GM18526 (cell line): ENCODE measurements around the gene CASP2.

Source experiments
- POLR2A ChIP-seq: IDR thresholded peaks from 3 replicates; pipeline ENCODE4 v1.6.1; 2011; ENCODE audit not compliant: insufficient read length; ENCODE audit errors: extremely low read depth

Gene CASP2

DNA sequence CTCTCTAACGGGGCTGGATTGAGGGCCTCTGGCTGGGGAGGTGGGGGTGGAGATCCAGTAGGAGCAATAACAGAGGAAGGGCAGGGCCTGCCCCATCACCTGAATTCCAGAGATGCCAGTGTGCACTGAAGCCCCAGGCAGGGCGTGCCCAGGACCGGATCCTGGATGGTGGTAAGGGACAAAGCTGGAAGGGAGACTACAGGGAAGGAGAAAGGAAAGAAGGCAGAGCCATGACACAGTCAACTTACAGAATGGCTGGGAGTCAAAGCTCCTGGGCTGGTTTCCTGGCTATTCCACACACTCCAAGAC is 2.7 kb upstream of the CASP2 start:
- TF ChIP-seq POLR2A = no peak

DNA sequence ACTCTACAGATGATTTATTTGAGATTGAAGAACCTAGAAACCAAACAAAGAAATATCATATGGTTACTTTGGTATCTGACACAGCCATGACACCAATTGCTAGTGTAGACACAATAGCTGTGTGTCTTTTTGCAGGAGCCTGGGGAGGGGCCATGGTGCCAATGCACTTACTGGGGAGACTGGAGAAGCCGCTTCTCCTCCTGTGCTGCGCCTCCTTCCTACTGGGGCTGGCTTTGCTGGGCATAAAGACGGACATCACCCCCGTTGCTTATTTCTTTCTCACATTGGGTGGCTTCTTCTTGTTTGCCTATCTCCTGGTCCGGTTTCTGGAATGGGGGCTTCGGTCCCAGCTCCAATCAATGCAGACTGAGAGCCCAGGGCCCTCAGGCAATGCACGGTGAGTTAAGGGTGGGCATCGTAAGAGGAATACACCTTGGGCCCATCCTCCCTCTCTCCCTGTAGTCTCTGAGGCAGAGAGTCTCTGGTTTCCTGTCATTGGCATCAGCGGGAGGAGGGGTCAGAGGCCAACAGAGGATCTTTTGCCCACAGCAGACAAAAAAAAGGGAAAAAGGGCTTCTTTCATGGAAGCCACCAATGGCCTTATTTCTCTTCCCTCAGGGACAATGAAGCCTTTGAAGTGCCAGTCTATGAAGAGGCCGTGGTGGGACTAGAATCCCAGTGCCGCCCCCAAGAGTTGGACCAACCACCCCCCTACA is 2.2 kb upstream of the CASP2 start:
- no peak for TF ChIP-seq POLR2A

DNA sequence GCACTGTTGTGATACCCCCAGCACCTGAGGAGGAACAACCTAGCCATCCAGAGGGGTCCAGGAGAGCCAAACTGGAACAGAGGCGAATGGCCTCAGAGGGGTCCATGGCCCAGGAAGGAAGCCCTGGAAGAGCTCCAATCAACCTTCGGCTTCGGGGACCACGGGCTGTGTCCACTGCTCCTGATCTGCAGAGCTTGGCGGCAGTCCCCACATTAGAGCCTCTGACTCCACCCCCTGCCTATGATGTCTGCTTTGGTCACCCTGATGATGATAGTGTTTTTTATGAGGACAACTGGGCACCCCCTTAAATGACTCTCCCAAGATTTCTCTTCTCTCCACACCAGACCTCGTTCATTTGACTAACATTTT is 1.6 kb upstream of the CASP2 start:
- TF ChIP-seq POLR2A = no peak

DNA sequence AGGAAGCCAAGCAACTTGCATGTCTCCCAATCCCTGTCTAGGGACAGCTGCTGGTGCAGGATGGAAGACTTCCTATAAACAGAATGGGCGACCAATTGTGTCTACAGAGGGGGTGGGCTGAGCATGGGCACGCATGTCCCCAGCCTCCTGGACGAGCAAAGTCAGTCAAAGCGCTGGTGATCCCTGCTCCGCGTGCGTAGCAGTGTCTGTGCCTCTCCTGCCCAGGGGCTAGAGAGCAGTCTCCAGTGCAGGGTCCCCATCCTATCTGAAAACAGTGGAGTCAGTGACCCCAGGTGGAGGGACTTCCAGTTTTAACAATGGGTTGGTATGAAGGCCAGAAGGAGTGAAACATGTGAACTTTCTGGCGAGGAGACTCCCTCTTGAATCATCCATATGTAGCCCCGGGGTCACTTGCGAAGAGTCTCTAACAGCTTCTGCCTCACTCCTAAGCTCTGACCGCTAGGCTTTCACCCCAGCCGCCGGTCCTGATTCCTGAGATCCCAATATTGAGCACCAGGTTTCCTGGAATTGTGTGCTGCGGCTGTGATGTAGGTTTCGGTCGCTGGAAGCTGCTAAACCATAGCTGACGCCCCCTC is 714 bp upstream of the CASP2 start:
- no peak for TF ChIP-seq POLR2A

DNA sequence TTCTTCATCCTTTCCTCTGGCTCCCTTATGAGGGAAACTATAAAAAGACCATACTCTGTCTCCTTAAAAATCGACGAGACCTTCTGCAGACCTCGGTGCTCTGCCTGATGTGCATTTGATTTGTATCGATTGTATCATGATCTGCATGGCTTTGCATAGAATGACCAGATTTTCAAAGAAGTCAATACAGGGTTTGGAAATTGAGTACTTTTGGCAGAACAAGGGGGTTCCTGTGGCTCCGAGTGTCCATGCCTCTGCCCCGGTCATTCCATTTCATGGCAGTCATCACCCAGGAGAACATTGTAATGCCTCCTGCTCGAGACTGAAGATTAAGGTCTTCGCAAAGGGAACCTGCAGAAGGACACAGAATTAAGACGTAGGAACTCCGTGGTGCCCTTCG is 685 bp downstream of the CASP2 start:
- TF ChIP-seq POLR2A = no peak

DNA sequence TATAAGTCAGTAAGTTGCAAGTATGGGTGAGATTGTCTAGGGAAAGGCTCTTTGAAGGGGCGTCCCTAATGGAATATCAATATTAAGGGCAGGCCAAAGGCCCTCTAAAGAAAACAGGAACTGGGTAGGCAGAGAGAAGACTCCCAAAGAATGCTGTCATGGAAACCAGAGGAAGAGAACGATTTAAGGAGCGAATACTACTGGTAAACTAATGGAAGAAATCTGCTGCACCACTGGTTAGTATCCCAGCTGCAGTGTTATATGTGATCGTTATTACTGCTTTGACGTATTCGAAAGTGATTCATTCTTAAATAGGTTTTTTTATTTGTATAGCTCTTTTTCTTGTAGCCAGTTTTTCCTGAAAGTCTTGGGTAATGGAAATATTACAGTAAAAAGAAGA is 1.3 kb downstream of the CASP2 start:
- no peak for TF ChIP-seq POLR2A

DNA sequence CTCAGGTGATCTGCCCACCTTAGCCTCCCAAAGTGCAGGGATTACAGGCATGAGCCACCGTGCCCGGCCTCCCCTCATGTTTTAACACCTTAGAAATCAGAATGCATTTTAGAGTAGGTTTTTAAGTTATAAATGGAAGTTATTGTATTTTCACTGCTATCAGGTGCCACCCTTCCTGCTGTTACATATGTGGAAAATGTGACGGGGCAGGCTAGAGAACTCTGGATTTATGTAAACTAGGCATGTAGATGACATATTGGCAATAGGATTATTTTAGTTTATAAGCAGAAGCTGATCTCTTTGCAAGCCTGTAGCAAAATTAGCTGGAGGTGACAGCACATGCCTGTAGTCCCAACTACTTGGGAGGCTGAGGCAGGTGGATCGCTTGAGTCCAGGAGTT is 2.1 kb downstream of the CASP2 start:
- TF ChIP-seq POLR2A = no peak

DNA sequence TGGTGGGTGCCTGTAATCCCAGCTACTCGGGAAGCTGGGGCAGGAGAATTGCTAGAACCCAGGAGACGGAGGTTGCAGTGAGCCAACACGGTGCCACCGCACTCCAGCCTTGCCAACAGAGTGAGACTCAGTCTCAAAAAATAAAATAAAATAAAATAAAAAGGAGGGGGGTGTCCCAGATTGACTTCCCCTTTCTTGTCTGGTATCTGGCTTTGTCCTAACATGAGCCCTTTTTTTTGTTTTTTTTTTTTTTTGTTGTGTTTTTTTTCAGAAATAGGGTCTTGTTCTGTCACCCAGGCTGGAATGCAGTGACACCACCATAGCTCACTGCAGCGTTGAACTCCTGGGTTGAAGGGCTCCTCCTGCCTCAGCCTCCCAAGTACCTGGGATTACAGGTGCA is 4.7 kb downstream of the CASP2 start:
- no peak for TF ChIP-seq POLR2A

DNA sequence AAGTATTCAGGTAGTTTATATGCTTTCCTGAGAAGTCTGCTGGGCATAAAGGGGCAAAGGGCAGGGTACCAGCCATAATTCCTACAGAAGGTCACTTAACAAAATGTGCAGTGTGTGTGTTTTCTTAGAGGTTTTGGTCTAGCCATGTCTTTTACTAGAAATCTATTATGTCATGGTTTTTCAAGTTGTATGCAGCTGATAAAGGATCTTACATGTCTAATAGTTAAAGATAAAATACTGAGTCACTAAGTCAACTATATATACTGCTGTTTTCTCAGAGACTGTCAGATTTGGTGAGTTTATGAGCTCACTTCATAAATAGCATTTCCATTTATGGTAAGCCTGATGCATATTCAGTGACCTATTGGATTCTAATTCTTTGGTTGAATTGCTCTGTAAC is 7.7 kb downstream of the CASP2 start:
- TF ChIP-seq POLR2A = no peak

DNA sequence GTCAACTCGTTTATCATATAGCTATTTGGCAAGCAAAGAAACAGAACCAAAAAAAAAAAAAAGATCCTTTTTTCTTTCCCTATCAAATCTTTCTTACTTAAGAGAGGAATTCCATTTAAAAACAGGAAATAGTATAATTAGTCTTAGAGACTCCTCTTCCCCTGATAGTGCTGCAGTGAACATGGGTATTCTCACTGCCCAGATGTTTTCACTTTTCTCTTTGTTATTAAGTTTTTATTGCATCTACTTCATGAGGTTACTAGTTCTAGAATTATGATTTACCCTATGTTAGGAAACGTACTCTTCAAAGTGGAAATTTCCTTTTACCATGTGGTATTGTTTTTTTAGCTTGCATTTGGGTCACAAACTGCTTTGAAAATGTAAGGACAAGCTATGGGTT is 8.5 kb downstream of the CASP2 start:
- TF ChIP-seq POLR2A = no peak

DNA sequence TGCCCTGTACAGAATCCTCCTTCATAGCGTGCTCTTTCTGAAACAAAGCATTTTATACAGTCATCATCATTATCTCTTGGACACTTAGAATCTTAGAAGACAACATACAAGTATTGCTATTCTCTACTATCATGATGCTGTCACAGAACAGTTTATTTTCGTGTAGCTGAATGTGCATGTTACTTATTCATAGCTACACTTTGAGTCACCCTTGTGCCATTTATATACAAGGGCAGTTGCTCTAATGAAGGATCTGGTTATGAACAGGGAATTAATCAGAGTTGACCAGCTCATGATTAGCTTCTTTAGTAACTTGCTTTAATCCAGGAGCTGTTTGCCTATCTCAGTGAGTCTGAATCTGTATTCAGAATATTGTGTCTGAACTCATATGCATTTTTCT is 11.2 kb downstream of the CASP2 start:
- no peak for TF ChIP-seq POLR2A

DNA sequence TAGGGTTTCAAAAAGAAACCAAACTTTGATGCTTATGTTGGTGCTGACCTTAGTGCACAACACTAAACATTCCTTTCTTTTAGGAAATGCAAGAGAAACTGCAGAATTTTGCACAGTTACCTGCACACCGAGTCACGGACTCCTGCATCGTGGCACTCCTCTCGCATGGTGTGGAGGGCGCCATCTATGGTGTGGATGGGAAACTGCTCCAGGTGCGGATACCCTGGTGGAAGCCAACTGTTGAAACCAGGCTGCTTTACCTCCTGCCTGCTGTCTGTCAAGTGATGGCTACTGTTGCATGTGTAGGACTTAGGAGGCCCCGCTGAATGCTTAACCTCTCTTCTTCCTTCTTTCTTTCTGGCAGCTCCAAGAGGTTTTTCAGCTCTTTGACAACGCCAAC is 11.7 kb downstream of the CASP2 start:
- TF ChIP-seq POLR2A = no peak

DNA sequence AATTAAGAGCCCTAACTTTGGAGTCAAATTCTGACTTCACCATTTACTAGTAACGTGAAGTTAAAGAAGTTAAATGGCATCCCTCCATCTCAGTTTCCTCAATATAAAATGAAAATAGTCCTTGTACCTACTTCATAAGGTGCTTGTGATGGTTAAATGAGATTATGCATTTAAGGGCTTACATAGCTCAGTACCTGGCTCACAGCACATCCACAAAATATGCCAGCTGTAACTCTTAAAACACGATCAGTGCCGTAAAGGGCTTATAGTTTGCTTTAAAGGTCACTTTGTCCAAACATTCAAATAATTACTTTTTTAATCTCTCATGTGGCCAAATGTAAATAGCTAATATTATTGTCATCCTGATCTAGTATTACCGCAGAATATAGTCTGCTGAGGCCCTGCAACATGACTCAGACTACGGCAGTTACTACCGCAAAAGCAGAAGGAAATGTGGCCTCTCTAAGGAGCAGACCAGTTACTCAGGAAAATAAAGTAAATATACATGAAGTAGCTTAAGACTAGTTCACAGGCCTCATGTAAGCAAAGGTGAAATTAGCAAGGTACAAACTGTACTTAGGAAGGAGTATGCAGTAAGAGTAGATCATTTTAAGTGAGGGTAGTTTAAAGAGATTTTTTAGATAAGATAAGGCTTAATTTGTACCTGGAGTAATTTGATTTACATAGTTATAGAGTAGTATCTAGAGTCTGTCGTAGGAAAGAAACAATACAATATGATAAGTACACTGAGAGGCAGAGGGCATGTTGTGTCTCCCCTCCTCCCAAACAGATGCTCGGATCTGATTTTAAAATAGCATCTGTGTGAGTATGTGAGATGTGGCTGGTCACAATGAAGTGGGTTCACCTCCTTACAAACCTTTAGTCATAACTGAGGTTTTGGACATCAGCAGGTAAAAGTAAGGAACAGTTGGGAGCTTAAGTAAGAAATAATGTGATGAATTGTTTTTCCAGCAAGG is 13.1 kb downstream of the CASP2 start:
- TF ChIP-seq POLR2A = no peak

DNA sequence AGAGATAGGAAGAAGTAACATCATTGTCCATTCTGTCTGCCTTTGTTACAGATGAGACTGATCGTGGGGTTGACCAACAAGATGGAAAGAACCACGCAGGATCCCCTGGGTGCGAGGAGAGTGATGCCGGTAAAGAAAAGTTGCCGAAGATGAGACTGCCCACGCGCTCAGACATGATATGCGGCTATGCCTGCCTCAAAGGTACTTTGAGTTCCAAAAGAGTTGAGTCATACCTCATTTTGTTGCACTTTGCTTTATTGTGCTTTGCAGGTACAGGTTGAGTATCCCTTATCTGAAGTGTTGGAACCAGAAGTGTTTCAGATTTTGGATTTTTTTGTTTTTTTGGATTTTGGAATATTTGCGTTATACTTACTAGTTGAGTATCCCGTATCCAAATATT is 15.6 kb downstream of the CASP2 start:
- no peak for TF ChIP-seq POLR2A

DNA sequence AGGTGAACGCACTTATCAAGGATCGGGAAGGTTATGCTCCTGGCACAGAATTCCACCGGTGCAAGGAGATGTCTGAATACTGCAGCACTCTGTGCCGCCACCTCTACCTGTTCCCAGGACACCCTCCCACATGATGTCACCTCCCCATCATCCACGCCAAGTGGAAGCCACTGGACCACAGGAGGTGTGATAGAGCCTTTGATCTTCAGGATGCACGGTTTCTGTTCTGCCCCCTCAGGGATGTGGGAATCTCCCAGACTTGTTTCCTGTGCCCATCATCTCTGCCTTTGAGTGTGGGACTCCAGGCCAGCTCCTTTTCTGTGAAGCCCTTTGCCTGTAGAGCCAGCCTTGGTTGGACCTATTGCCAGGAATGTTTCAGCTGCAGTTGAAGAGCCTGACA is 16.8 kb downstream of the CASP2 start:
- TF ChIP-seq POLR2A = no peak

DNA sequence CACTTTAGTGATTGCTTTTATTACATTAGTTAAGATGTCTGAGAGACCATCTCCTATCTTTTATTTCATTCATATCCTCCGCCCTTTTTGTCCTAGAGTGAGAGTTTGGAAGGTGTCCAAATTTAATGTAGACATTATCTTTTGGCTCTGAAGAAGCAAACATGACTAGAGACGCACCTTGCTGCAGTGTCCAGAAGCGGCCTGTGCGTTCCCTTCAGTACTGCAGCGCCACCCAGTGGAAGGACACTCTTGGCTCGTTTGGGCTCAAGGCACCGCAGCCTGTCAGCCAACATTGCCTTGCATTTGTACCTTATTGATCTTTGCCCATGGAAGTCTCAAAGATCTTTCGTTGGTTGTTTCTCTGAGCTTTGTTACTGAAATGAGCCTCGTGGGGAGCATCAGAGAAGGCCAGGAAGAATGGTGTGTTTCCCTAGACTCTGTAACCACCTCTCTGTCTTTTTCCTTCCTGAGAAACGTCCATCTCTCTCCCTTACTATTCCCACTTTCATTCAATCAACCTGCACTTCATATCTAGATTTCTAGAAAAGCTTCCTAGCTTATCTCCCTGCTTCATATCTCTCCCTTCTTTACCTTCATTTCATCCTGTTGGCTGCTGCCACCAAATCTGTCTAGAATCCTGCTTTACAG is 17.4 kb downstream of the CASP2 start:
- no peak for TF ChIP-seq POLR2A
